ENCODE measurements around the gene SNAP47. TPM values are rescaled to one million over a fixed set of nuclear protein-coding genes. Genes with fewer than 3 reads are reported as not detected.

Gene SNAP47
- total and polyA plus RNA-seq, 2 of the 4 experiments (the other 2 are of a cell fraction), result 39.4 to 72.9 TPM

DNA sequence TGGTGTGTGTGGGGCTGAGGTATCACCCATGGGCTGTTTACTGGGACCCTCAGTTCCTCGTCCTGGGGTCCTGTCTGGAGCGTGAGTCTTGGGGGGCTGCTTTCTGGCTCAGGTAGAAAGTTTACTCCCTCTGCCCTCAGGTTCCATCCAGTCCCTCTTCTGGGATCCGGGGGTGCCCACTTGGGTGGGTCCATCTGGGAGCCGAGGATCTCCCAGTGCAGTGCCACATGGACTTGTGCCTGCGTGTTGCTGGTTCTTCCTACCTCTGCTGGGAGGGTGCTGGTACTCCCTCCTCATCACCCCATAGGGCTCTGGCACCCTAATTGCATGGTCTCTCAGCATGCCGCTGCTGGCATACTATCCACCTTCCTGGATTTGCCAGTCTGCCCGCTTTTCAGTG is 14.0 kb downstream of the SNAP47 start:
- peaks cover 8% of the 10 kb centered on the region for H3K4me1 ChIP-seq (ENCODE audit: control insufficient read depth, insufficient read depth, low read length)
- no peak overlapping the region for H2AFZ ChIP-seq (replicated peaks; ENCODE audit: low read length, poor library complexity)
- no peak for ATAC-seq (ENCODE audit: low read depth)
- H3K9me1 ChIP-seq (ENCODE audit: insufficient read depth, low read length), result peaks cover 10% of the 10 kb centered on the region
- no peak overlapping the region for H3K9ac ChIP-seq (ENCODE audit: low read depth, low read length)
- in situ Hi-C loops (cut with MboI; ENCODE audit: low sequenced_read_pairs) (no loop called here), dilution Hi-C loops (cut with HindIII; ENCODE audit: low sequenced_read_pairs, unreplicated experiment) (no loop called here), intact Hi-C loops (cut with micrococcal nuclease) (no loop called here)
- H3K4ac ChIP-seq (ENCODE audit: low read depth, low read length), result no peak overlapping the region
- H3K23ac ChIP-seq (ENCODE audit: low read depth, low read length), result no peak overlapping the region
- no peak overlapping the region for H4K5ac ChIP-seq (ENCODE audit: low read depth, low read length)
- BruUV-seq (replicated peaks), result no TSS peak
- H3K9me3 ChIP-seq (ENCODE audit: control insufficient read depth, insufficient read depth, low read length), result no peaks in the 10 kb centered on the region
- no peak overlapping the region for H3K14ac ChIP-seq (replicated peaks; ENCODE audit: low read depth, low read length)
- no peaks in the 10 kb centered on the region for H3K27me3 ChIP-seq (ENCODE audit: control insufficient read depth, insufficient read depth, low read length)
- WGBS, 2 experiments (ENCODE audit: extremely low coverage in 2 of 2, insufficient read length in 1 of 2), result no CpG with 5 or more reads among the region's 7 CpGs
- H2AK5ac ChIP-seq (ENCODE audit: low read depth, low read length), result no peak overlapping the region
- no peak overlapping the region for H4K8ac ChIP-seq (ENCODE audit: low read depth in 2 of 2, low read length in 2 of 2)
- H2BK20ac ChIP-seq (ENCODE audit: low read depth, low read length), result no peak overlapping the region
- peaks cover 54% of the 10 kb centered on the region for H4K20me1 ChIP-seq (ENCODE audit: insufficient read depth, low read length)
- ChIA-PET POLR2A (ENCODE audit: unreplicated experiment) (no interaction called here), CTCF (interaction anchor here (0.7 kb wide), 1 partner anchor 10 kb away, joined by 3 read pairs; no protein-coding TSS in a partner anchor)
- H3K18ac ChIP-seq (ENCODE audit: low read depth, low read length), result no peak overlapping the region
- no peak overlapping the region for H2AK9ac ChIP-seq (replicated peaks; ENCODE audit: low read depth, low read length, poor library complexity)
- no peak for DNase-seq
- TF ChIP-seq MAFK (IDR thresholded peaks at IDR 0.05; ENCODE audit: low read depth, low read length), result no peak
- no peak for TF ChIP-seq FOS (IDR thresholded peaks at IDR 0.05; ENCODE audit: low read depth, low read length)
- no peak for TF ChIP-seq RFX5 (IDR thresholded peaks at IDR 0.05; ENCODE audit: low read depth, low read length)
- no peak for TF ChIP-seq RCOR1 (IDR thresholded peaks at IDR 0.05; ENCODE audit: insufficient replicate concordance, low read length)
- no peak for TF ChIP-seq NFE2L2 (IDR thresholded peaks at IDR 0.05; ENCODE audit: low read depth, low read length)
- no peak for TF ChIP-seq MAZ (IDR thresholded peaks at IDR 0.05; ENCODE audit: borderline replicate concordance, low read depth, low read length)
- TF ChIP-seq, protein P1, sequence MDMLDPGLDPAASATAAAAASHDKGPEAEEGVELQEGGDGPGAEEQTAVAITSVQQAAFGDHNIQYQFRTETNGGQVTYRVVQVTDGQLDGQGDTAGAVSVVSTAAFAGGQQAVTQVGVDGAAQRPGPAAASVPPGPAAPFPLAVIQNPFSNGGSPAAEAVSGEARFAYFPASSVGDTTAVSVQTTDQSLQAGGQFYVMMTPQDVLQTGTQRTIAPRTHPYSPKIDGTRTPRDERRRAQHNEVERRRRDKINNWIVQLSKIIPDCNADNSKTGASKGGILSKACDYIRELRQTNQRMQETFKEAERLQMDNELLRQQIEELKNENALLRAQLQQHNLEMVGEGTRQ (IDR thresholded peaks at IDR 0.05; ENCODE audit: low read depth, low read length), result no peak
- no peak for TF ChIP-seq MXI1 (IDR thresholded peaks at IDR 0.05; ENCODE audit: borderline replicate concordance, low read depth, low read length)
- TF ChIP-seq CEBPB (IDR thresholded peaks at IDR 0.05; ENCODE audit: low read depth, low read length), result no peak
- no peak for TF ChIP-seq RAD21 (IDR thresholded peaks at IDR 0.05; ENCODE audit: low read length)
- no peak for TF ChIP-seq CHD1 (IDR thresholded peaks at IDR 0.05; ENCODE audit: low read depth, low read length)
- no peak for TF ChIP-seq SMC3 (IDR thresholded peaks at IDR 0.05; ENCODE audit: low read depth, low read length)
- TF ChIP-seq, protein P2, sequence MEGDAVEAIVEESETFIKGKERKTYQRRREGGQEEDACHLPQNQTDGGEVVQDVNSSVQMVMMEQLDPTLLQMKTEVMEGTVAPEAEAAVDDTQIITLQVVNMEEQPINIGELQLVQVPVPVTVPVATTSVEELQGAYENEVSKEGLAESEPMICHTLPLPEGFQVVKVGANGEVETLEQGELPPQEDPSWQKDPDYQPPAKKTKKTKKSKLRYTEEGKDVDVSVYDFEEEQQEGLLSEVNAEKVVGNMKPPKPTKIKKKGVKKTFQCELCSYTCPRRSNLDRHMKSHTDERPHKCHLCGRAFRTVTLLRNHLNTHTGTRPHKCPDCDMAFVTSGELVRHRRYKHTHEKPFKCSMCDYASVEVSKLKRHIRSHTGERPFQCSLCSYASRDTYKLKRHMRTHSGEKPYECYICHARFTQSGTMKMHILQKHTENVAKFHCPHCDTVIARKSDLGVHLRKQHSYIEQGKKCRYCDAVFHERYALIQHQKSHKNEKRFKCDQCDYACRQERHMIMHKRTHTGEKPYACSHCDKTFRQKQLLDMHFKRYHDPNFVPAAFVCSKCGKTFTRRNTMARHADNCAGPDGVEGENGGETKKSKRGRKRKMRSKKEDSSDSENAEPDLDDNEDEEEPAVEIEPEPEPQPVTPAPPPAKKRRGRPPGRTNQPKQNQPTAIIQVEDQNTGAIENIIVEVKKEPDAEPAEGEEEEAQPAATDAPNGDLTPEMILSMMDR (conservative IDR thresholded peaks at IDR 0.05; ENCODE audit: low read depth, low read length), result no peak
- no peak for TF ChIP-seq BHLHE40 (IDR thresholded peaks at IDR 0.05; ENCODE audit: low read depth, low read length)
- TF ChIP-seq POLR2A (IDR thresholded peaks at IDR 0.05; ENCODE audit: low read depth, low read length), result no peak
- no peak overlapping the region for H3K4me3 ChIP-seq (ENCODE audit: insufficient read depth, low read depth, low read length)
- H3K27ac ChIP-seq (ENCODE audit: insufficient read depth, low read length), result no peak overlapping the region
- H3K4me2 ChIP-seq (ENCODE audit: low read depth, low read length), result no peak overlapping the region
- peaks cover 40 to 84% of the 10 kb centered on the region in 2 experiments for H3K79me1 ChIP-seq (ENCODE audit: low read depth in 1 of 2, low read length in 2 of 2)
- H3K36me3 ChIP-seq (ENCODE audit: control insufficient read depth, insufficient read depth, low read length), result peaks cover 25% of the 10 kb centered on the region
- H3K56ac ChIP-seq (ENCODE audit: extremely low read depth, insufficient read depth, low read length), result no peak overlapping the region
- no peak overlapping the region for H2BK15ac ChIP-seq (ENCODE audit: low read depth, low read length)
- H4K91ac ChIP-seq (ENCODE audit: insufficient read depth, low read depth, low read length), result no peak overlapping the region
- no peak overlapping the region for H2BK5ac ChIP-seq (ENCODE audit: low read depth, low read length, poor library complexity, severe bottlenecking)
- H2BK120ac ChIP-seq (ENCODE audit: low read depth, low read length), result no peak overlapping the region

All from IMR-90 (cell line).